ENCODE data around the gene TMEM213. TPM values are rescaled to one million over a fixed set of nuclear protein-coding genes. Genes with fewer than 3 reads are reported as not detected.

The TMEM213 gene
- total and polyA plus RNA-seq, 9 donors: 0.04 to 0.18 (median 0.10) TPM; not detected in 1

DNA sequence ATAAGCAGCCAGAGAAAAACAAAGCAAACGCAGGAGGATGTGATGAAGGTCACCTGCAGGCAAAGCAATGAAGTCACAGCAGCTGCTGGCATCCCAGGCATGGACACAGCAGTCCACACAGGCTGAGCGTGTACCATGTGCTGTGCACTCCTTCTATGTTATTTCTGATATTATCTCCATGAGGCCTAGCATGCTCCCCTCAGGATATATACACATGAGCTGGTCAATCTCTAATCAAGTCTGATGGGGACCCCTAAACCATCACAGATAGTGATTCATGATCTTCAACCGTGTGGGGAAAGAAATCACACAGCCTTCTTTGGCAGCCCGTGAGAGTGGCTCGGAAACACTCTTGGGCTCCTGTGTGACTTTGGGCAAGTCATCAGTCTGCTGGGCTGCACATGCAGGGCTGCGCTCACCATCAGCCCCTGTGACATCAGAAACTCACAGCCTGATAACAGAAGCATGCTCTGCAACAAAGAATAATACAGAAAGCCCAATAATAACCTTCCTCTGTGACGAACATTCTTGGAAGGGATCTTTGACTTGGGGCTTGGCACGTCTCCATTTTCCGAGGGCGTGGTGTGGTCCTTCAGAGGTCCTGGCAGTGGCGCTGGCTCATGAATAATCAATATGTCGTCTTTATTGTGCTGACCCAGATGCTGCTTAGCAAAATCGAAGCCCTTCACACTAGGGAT lies 83.2 kb downstream of the TMEM213 start:
- H3K27ac ChIP-seq (ENCODE audit: low read length): no peak overlapping the region
- H3K27me3 ChIP-seq (ENCODE audit: control insufficient read depth, insufficient read depth, low read length): no peaks in the 10 kb centered on the region
- H3K36me3 ChIP-seq (ENCODE audit: control insufficient read depth, insufficient read depth, low read length): peaks cover 21% of the 10 kb centered on the region
- no peaks in the 10 kb centered on the region for H3K4me1 ChIP-seq (ENCODE audit: control insufficient read depth, insufficient read depth, low read length)
- H3K9me3 ChIP-seq (replicated peaks; ENCODE audit: control insufficient read depth, low read depth, low read length): no peaks in the 10 kb centered on the region
- 72% methylated on average over 11 of the region's 13 CpGs for WGBS (ENCODE audit: insufficient coverage)
- DNase-seq: peak; percentile 35
- no peak overlapping the region for H3K4me3 ChIP-seq (ENCODE audit: low read length)

- no peak for DNase-seq
- H3K4me3 ChIP-seq (ENCODE audit: low read length): no peak overlapping the region
- no peaks in the 10 kb centered on the region for H3K4me1 ChIP-seq (ENCODE audit: control insufficient read depth, insufficient read depth, low read length)
- H3K27me3 ChIP-seq (ENCODE audit: control insufficient read depth, insufficient read depth, low read length): no peaks in the 10 kb centered on the region
- H3K9me3 ChIP-seq (replicated peaks; ENCODE audit: control insufficient read depth, low read depth, low read length): no peaks in the 10 kb centered on the region
- WGBS (ENCODE audit: insufficient coverage): 90% methylated on average over 2 of the region's 6 CpGs
- H3K27ac ChIP-seq (ENCODE audit: low read length): no peak overlapping the region
- H3K36me3 ChIP-seq (ENCODE audit: control insufficient read depth, insufficient read depth, low read length): peaks cover 21% of the 10 kb centered on the region
Measured at GRCh38 chr7:138881579-138882188, 83.9 kb downstream of the TMEM213 start.

DNA sequence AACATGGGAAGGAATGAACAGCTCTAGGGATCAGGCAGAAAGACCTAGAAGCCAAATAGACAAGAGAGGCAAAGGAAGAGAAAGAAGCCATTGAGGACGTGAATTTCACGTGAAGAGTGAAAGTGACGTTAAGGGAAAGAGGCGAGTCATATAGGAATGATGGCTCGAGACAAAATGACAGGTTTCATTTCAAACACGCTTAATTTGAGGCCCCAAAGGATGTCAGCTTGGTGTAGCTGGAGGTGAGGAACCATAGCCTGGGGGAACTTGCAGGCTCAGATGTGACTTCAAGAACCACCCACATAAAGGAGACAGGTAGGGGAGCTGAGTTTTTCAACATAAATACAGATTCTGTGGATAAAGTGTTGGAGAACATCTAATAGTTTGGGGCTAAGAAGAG lies 84.5 kb downstream of the TMEM213 start:
- no peak for DNase-seq
- peaks cover 21% of the 10 kb centered on the region for H3K36me3 ChIP-seq (ENCODE audit: control insufficient read depth, insufficient read depth, low read length)
- 67% methylated on average over 1 of the region's 6 CpGs for WGBS (ENCODE audit: insufficient coverage)
- no peak overlapping the region for H3K27ac ChIP-seq (ENCODE audit: low read length)
- H3K4me3 ChIP-seq (ENCODE audit: low read length): no peak overlapping the region
- H3K27me3 ChIP-seq (ENCODE audit: control insufficient read depth, insufficient read depth, low read length): no peaks in the 10 kb centered on the region
- no peaks in the 10 kb centered on the region for H3K4me1 ChIP-seq (ENCODE audit: control insufficient read depth, insufficient read depth, low read length)
- H3K9me3 ChIP-seq (replicated peaks; ENCODE audit: control insufficient read depth, low read depth, low read length): no peaks in the 10 kb centered on the region

DNA sequence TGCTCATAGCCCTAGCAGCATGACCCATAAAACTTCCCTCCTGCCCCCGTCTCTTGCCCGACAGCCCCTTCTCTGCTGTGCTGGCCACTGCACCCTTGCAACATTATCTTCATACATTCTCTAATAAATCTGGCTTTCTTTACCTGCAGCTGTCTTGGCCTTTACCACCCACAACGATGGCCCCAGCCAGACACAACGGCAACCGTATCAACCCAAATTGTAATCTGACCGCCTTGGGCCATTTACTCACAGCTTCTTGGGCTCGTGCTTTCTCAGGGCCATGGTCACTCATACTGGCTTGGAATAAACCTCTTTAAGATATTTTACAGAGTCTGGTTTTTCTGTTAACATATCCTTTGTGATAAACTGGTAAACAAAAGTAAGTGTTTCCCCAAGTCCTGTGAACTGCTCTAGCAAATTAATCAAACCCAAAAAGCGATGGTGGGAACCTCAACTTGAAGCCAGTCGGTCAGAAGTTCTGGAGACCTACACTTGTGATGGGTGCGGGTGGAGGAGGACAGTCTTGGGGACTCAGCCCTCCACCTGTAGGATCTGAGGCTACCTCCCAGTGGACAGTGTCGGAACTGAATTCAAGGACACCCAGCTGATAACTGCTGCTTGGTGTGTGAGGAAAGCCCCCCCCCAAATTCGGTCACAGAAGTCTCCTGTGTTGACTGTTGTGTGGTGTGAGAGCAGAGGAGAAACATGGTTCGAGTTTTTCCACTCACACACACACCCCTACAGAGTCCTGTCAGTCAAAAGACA lies 87.8 kb downstream of the TMEM213 start:
- H3K27me3 ChIP-seq (ENCODE audit: control insufficient read depth, insufficient read depth, low read length): no peaks in the 10 kb centered on the region
- no peak overlapping the region for H3K4me3 ChIP-seq (ENCODE audit: low read length)
- no peak overlapping the region for H3K27ac ChIP-seq (ENCODE audit: low read length)
- peaks cover 7% of the 10 kb centered on the region for H3K4me1 ChIP-seq (ENCODE audit: control insufficient read depth, insufficient read depth, low read length)
- H3K9me3 ChIP-seq (replicated peaks; ENCODE audit: control insufficient read depth, low read depth, low read length): no peaks in the 10 kb centered on the region
- H3K36me3 ChIP-seq (ENCODE audit: control insufficient read depth, insufficient read depth, low read length): peaks cover 10% of the 10 kb centered on the region
- WGBS (ENCODE audit: insufficient coverage): 83% methylated on average over 6 of the region's 13 CpGs
- no peak for DNase-seq

- Histone ChIP-seq H3K27me3 (ENCODE audit: control insufficient read depth, insufficient read depth, low read length) (no peaks in the 10 kb centered on the region), H3K4me1 (ENCODE audit: control insufficient read depth, insufficient read depth, low read length) (peaks cover 17% of the 10 kb centered on the region), H3K9me3 (replicated peaks; ENCODE audit: control insufficient read depth, low read depth, low read length) (no peaks in the 10 kb centered on the region), H3K27ac (ENCODE audit: low read length) (no peak overlapping the region), H3K36me3 (ENCODE audit: control insufficient read depth, insufficient read depth, low read length) (peaks cover 4% of the 10 kb centered on the region), H3K4me3 (ENCODE audit: low read length) (no peak overlapping the region)
- DNase-seq: peak; percentile 83
- 100% methylated on average over 1 of the region's 4 CpGs for WGBS (ENCODE audit: insufficient coverage)
Measured at GRCh38 chr7:138886501-138886917, 88.7 kb downstream of the TMEM213 start.

- DNase-seq: no peak
- WGBS (ENCODE audit: insufficient coverage): 48% methylated on average over 2 of the region's 9 CpGs
- H3K27ac ChIP-seq (ENCODE audit: low read length): no peak overlapping the region
Measured at GRCh38 chr7:138887085-138887710, 89.4 kb downstream of the TMEM213 start.

More at GRCh38 chr7:138887085-138887710, 89.4 kb downstream of the TMEM213 start:
- no peaks in the 10 kb centered on the region for H3K36me3 ChIP-seq (ENCODE audit: control insufficient read depth, insufficient read depth, low read length)
- H3K9me3 ChIP-seq (replicated peaks; ENCODE audit: control insufficient read depth, low read depth, low read length): no peaks in the 10 kb centered on the region
- no peak overlapping the region for H3K4me3 ChIP-seq (ENCODE audit: low read length)
- peaks cover 22% of the 10 kb centered on the region for H3K4me1 ChIP-seq (ENCODE audit: control insufficient read depth, insufficient read depth, low read length)
- no peaks in the 10 kb centered on the region for H3K27me3 ChIP-seq (ENCODE audit: control insufficient read depth, insufficient read depth, low read length)

Other genes with a start within 250 kb of the TMEM213 start
- gene SVOPL, start 96.6 kb upstream of the TMEM213 start, total RNA-seq: not detected
- under 1 TPM in 1 of 8 donors, not detected in 7; 0.08 TPM for gene SVOPL, start 96.6 kb upstream of the TMEM213 start, polyA plus RNA-seq (ENCODE audit: insufficient read depth in 1 of 8, insufficient read length in 8 of 8, low replicate concordance in 1 of 8)
- gene ATP6V0A4, start 202 bp downstream of the TMEM213 start, total RNA-seq: 0.04 TPM
- gene ATP6V0A4, start 202 bp downstream of the TMEM213 start, polyA plus RNA-seq (ENCODE audit: insufficient read depth in 1 of 8, insufficient read length in 8 of 8, low replicate concordance in 1 of 8): under 1 TPM in 7 of 8 donors, not detected in 1; 0.08 to 0.18 (median 0.10) TPM
- 4.1 TPM for gene KIAA1549, start 183.4 kb downstream of the TMEM213 start, total RNA-seq
- 10 to 100 TPM in 5 of 8 donors, 1 to 10 TPM in 3; 7.2 to 12.0 (median 11.6) TPM for gene KIAA1549, start 183.4 kb downstream of the TMEM213 start, polyA plus RNA-seq (ENCODE audit: insufficient read depth in 1 of 8, insufficient read length in 8 of 8, low replicate concordance in 1 of 8)
- gene ZC3HAV1L, start 238.0 kb downstream of the TMEM213 start, total RNA-seq: 9.0 TPM
- 10 to 100 TPM; 11.1 to 24.0 (median 18.8) TPM for gene ZC3HAV1L, start 238.0 kb downstream of the TMEM213 start, polyA plus RNA-seq (ENCODE audit: insufficient read depth in 1 of 8, insufficient read length in 8 of 8, low replicate concordance in 1 of 8)